GM12872 (cell line): Measurements from ENCODE around the gene PRDM11.

ENCODE experiments used
- TF ChIP-seq, protein P1 (sequence below): IDR thresholded peaks from 3 replicates; pipeline ENCODE4 v1.5.1; 2011; ENCODE audit warnings: low read depth, mild to moderate bottlenecking, low read length, moderate library complexity; ENCODE audit not compliant: insufficient read depth

PRDM11 gene

DNA sequence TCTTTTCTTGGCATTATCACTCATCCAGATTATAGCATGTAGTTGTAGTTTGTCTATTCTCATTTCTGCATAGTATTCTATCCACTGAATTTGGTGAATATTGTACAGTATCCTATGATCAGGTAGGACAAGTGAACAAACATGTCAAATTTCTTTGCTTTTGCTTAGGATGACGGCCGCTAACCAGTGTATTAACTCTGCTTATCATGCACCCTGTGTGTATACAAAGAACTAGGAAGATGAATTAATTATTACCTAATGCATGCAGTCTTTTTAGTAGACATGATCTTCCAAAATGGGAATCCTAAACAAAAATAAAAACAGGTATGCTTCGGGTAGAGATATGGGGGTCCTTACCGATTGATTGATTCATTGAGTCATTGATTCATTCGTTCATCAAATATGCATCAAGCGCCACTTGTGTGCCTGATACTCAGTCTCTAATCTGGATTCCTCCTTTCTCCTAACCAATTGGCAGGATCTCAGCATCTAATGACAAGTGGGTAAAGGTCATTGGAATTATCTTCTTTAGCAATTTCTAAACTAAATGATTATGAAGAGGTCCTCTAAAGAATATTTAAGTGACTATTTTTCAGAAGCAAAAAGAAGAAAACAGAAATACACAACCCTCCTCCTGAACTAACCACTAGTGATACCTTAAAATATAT, 27.9 kb downstream of the PRDM11 start:
- TF ChIP-seq, protein P1, sequence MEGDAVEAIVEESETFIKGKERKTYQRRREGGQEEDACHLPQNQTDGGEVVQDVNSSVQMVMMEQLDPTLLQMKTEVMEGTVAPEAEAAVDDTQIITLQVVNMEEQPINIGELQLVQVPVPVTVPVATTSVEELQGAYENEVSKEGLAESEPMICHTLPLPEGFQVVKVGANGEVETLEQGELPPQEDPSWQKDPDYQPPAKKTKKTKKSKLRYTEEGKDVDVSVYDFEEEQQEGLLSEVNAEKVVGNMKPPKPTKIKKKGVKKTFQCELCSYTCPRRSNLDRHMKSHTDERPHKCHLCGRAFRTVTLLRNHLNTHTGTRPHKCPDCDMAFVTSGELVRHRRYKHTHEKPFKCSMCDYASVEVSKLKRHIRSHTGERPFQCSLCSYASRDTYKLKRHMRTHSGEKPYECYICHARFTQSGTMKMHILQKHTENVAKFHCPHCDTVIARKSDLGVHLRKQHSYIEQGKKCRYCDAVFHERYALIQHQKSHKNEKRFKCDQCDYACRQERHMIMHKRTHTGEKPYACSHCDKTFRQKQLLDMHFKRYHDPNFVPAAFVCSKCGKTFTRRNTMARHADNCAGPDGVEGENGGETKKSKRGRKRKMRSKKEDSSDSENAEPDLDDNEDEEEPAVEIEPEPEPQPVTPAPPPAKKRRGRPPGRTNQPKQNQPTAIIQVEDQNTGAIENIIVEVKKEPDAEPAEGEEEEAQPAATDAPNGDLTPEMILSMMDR: no peak

DNA sequence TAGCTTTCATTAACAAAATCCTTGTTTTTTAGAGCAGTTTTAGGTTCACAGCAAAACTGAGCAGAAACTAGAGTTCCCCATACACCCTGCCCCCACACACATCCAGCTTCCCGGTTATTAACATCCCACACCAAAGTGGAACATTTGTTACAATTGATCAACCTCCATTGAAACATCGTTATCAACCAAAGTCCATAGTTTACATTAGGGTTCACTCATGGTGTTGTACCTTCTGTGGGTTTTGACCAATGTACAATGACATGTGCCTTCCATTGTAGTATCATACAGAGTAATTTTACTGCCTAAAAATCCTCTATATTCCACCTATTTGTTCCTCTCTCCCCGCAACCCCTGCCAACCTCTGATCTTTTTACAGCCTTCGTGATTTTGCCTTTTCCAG, 28.5 kb downstream of the PRDM11 start:
- TF ChIP-seq, protein P1: no peak

DNA sequence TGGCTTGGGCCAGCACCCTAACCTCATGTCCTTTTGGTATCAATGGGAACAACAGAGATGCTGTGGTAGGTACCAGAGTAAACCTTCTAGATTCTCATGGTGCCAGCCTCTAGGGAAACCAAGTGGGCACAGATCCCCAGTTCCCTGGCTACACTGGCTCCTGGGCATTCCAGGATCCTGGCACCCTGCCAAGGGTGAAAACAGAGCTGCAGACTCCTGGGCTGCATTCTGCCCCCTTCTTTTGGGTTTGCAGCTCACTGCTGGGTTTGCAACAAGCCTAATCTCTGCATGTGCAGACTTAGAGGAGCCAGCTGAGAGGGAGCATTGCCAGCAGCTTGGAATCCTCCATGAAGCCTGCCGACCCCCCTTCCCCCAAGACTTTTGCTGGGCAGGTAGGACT, 30.6 kb downstream of the PRDM11 start:
- TF ChIP-seq, protein P1: no peak

DNA sequence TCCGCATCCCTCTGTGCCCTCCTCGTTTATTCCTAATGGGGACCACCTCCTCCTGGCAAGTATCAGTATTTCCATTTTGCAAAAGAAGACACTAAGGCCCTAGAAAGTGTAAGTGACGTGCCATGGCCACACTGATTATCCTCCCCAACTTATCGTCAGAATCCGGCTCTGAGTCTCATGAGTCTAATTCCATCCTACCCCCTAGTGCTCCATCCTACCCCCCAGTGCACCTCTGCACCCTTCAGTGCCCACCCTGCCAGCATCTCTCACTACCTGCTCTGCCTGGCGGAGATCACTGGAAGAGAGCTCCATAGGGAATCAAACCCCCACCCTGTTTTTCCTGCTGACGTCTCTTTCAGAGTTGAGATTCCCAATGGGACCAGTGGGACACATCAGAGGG, 31.8 kb downstream of the PRDM11 start:
- TF ChIP-seq, protein P1: no peak

DNA sequence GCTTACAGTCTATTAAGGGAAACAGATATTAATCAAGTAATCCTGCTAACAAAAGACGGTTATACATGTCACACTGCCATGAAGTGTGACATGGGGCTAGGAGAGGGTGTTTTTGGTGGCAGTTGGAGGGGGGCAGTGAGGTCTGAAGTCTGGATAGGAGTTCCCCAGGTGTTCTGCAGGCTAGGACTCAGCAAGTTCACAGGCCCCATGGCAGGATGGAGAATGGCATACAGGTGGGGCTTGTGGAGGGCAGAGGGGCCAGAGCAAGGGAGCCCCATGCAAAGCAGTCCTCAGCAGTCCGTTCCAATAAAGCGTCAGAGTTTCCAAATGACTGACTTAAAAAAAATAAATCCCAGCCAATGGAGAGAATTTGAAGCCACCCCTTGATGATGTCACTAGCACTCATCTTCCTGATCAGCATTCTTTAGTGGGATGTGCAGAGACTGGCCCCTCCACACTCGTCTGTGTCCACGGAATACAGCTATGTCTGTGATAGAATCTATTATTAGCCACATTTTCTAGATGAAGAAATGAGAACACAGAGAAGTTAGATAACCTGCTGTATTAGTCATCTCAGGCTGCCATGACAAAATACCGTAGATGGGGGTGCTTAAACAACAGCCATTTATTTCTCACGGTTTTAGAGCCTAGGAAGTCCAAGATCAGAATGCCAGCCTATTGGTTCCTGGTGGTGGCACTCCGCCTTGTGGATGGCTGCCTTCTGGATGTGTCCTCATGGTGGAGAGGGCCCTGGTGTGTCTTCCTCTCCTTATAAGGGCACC, 32.6 kb downstream of the PRDM11 start:
- TF ChIP-seq, protein P1: no peak

DNA sequence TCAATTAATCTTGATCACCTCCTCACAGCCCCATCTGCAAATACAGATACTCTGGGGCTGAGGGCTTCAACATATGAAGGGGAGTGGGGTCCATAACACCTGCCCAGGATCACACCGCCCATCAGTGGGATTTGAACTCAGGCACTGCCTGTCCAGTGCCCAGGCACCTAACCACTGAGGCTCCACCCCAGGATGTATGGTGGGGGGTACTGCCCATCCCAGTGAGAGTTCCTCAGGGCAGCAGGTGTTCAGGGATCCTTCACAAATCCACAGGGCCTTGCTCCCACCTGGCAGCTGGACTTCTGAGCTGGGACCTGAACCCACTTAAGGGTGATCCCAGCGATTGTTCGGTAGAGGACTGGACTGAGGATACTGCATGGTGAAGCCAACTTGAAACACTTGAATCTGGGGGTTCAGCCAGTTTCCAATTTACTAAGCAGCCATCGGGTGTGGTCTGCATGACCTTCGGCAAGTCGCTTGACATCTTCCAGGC, 33.3 kb downstream of the PRDM11 start:
- TF ChIP-seq, protein P1: no peak

DNA sequence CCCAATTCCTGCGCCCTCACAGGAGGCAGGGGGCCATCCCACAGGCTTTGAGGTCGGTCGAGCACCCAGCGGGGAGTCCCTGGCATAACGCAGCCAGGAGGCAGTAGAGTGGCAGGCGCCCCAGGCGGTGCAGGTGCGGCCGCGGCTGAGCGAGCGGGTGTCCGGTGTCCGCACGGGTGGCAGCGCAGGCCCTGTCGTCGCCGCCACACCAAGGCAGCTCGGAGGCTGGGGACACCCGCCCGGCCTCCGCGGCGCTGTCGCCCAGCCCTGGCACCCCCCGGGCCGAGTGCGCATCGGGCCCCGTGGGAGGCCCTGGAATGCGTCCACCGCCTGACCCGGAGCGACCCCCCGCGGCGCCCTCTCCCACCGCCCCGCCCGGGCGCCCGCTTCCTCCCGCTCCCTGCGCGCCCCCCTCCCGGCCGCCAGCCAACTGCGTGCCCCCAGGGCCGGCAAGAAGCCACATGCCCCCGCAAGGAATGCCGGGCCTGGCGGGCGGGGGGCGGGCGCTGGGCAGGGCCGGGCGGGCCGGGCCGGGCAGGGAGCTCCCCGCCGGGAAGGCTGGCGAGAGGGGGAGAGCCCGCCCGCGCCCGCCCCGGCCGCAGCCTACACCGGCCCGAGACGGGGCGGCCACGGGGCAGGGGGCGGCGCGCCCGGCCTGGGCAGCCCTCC, 33.9 kb downstream of the PRDM11 start:
- TF ChIP-seq, protein P1: no peak
